Measurements from ENCODE around the gene KRTCAP2. TPM values are rescaled to one million over a fixed set of nuclear protein-coding genes. Genes with fewer than 3 reads are reported as not detected.

Gene KRTCAP2
- total RNA-seq, 4 donors from 2014 or later = 79.8 to 263 (median 162) TPM

DNA sequence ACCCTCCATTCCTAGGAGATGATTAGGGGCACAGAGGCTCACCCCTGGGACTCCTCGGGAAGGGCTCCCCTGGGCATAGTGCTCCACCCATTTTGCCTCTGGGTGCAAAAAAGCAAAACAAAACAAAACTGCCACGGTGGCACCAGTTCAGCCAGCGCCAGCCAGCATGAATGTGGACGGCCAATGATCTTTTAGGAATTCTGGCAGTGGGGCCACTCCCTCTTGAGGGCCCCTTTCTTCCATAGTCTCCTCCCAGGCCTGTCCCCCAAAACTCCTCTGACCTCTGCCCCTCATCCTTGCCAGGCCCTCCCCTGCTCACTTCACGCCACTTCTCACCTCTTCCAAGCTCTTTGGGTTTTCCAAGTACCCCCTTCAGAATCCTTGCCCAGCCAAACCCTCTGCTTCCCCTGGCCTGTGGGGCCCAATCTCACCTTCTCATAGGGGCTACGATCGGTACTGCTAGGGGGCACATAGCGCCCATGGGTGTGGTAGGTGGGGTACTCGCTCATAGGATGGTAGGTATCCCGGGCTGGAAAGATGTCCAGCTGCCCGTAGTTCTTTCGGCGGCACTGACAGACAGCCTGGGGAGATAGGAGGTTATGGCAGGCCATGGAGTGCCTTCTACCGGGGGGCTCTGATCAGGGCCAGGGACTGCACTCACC, 13.8 kb upstream of the KRTCAP2 start:
- Histone ChIP-seq H3K9me3 (no peaks in the 10 kb centered on the region), H3K27ac (no peak overlapping the region), H3K4me1 (peaks cover 0 to 6% of the 10 kb centered on the region in 2 donors), H3K36me3 (no peaks in the 10 kb centered on the region), H3K27me3 (no peaks in the 10 kb centered on the region), H3K4me3 (replicated peaks in 1 of 3) (no peak overlapping the region)
- TF ChIP-seq CTCF (IDR thresholded peaks at IDR 0.05) (no peak), POLR2A (IDR thresholded peaks at IDR 0.05) (no peak)
- DNase-seq = no peak
- WGBS, 2 donors = 49 to 69% methylated on average over 8 to 14 of the region's 14 CpGs
- intact Hi-C loops (cut with DNase I) = no loop called here

DNA sequence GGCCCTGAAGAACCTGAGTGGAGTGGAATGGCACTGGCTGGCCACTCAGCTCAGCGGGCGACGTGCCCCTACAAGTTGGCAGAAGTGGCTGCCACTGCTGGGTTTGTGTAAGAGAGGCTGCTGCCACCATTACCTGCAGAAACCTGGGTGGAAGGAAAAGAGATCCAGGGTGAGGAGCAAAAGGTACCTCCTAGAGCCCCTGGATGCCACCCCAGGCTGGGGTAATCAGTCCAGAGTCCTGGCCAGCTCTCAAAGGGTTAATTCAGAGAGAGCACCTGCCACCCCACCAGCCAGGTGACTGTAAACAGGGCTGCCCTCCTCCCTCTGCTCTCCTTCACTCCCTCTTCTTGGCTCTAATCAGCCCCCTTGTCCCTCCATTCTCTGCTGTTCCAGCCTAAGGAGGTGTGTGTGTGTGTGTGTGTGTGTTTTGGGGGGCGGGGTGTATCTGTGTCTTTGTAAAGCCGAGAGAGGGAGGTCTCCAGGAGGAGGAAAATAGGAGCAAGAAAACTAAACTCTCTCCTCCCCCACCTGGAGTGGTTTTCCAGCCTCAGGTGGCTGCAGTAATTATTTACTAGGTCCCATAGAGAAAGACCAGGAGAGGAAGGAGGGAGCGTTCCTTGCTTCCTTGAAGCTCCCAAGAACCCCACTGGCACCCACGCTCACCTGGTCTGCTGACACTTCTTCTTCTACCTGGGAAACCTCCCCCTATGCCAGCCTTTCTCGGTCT, 13.1 kb upstream of the KRTCAP2 start:
- H3K27ac ChIP-seq = no peak overlapping the region
- TF ChIP-seq CTCF (IDR thresholded peaks at IDR 0.05) (no peak), POLR2A (IDR thresholded peaks at IDR 0.05) (no peak)

DNA sequence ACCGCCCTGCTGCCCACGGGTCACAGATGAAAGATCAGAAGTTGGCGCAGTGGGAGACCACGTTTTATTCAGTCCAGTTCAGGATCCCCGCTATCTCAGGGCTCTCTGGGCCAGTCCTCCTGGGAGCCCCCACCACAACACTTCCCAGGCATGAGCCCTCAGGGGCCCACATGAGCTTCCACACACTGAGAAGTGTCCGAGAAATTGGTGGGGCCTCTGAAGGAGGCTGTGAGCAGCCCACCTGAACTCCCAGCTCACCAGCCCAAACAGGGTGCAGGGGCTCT, 12.6 kb upstream of the KRTCAP2 start:
- Histone ChIP-seq H3K36me3 (no peaks in the 10 kb centered on the region), H3K4me1 (peaks cover 0 to 5% of the 10 kb centered on the region in 2 donors), H3K4me3 (replicated peaks in 1 of 3) (no peak overlapping the region), H3K27ac (no peak overlapping the region), H3K27me3 (no peaks in the 10 kb centered on the region), H3K9me3 (no peaks in the 10 kb centered on the region)
- intact Hi-C loops (cut with DNase I) = no loop called here
- no peak for DNase-seq
- 63 to 70% methylated on average over 6 of the region's 6 CpGs for WGBS, 2 donors
- TF ChIP-seq POLR2A (IDR thresholded peaks at IDR 0.05) (no peak), CTCF (IDR thresholded peaks at IDR 0.05) (no peak)

More for the DNA sequence above, 13.1 kb upstream of the KRTCAP2 start:
- Histone ChIP-seq H3K4me3 (replicated peaks in 1 of 3) (no peak overlapping the region), H3K9me3 (no peaks in the 10 kb centered on the region), H3K27me3 (no peaks in the 10 kb centered on the region), H3K36me3 (no peaks in the 10 kb centered on the region), H3K4me1 (peaks cover 0 to 5% of the 10 kb centered on the region in 2 donors)
- intact Hi-C loops (cut with DNase I) = no loop called here
- no peak for DNase-seq
- 43 to 66% methylated on average over 5 to 8 of the region's 8 CpGs for WGBS, 2 donors

GRCh38 chr1:155184835-155185782, 12.0 kb upstream of the KRTCAP2 start:
- no peak overlapping the region for H3K4me3 ChIP-seq (replicated peaks in 1 of 3)
- TF ChIP-seq POLR2A (IDR thresholded peaks at IDR 0.05) (no peak), CTCF (IDR thresholded peaks at IDR 0.05) (no peak)
- 63 to 71% methylated on average over 15 to 16 of the region's 21 CpGs for WGBS, 2 donors
- H3K36me3 ChIP-seq = no peaks in the 10 kb centered on the region
- intact Hi-C loops (cut with DNase I) = no loop called here
- DNase-seq = peak in 1 of 2 donors; percentile 30
- H3K9me3 ChIP-seq = no peaks in the 10 kb centered on the region
- H3K27ac ChIP-seq = no peak overlapping the region
- no peaks in the 10 kb centered on the region for H3K27me3 ChIP-seq
- peaks cover 0 to 5% of the 10 kb centered on the region in 2 donors for H3K4me1 ChIP-seq

All from thyroid gland (tissue), 4 donors.